ENCODE data around the gene ANKRD34A.

The ANKRD34A gene

GRCh38 chr1:145977486-145978470 lies 13.4 kb upstream of the ANKRD34A start:
- peak; percentile 85 for DNase-seq (ENCODE audit: low read depth)
- no peak overlapping the region for H3K4me3 ChIP-seq (ENCODE audit: low read length)
- peak; percentile 94 for TF ChIP-seq CTCF (conservative IDR thresholded peaks at IDR 0.05; ENCODE audit: low read length)

- H3K4me3 ChIP-seq (ENCODE audit: low read length) = no peak overlapping the region
- no peak for TF ChIP-seq CTCF (conservative IDR thresholded peaks at IDR 0.05; ENCODE audit: low read length)
- no peak for DNase-seq (ENCODE audit: low read depth)
These were observed 12.6 kb upstream of the ANKRD34A start for GRCh38 chr1:145977016-145977415.

- DNase-seq (ENCODE audit: low read depth) = no peak
- no peak for TF ChIP-seq CTCF (conservative IDR thresholded peaks at IDR 0.05; ENCODE audit: low read length)
- no peak overlapping the region for H3K4me3 ChIP-seq (ENCODE audit: low read length)
These were observed 10.8 kb upstream of the ANKRD34A start for GRCh38 chr1:145975216-145975615.

- no peak for TF ChIP-seq CTCF (conservative IDR thresholded peaks at IDR 0.05; ENCODE audit: low read length)
- no peak for DNase-seq (ENCODE audit: low read depth)
- H3K4me3 ChIP-seq (ENCODE audit: low read length) = no peak overlapping the region
These were observed 10.3 kb upstream of the ANKRD34A start for GRCh38 chr1:145974721-145975120.

GRCh38 chr1:145972580-145972979 lies 8.2 kb upstream of the ANKRD34A start:
- no peak for DNase-seq (ENCODE audit: low read depth)
- no peak for TF ChIP-seq CTCF (conservative IDR thresholded peaks at IDR 0.05; ENCODE audit: low read length)
- H3K4me3 ChIP-seq (ENCODE audit: low read length) = no peak overlapping the region

GRCh38 chr1:145967288-145967687 lies 2.9 kb upstream of the ANKRD34A start:
- H3K4me3 ChIP-seq (ENCODE audit: low read length) = no peak overlapping the region
- no peak for TF ChIP-seq CTCF (conservative IDR thresholded peaks at IDR 0.05; ENCODE audit: low read length)
- DNase-seq (ENCODE audit: low read depth) = no peak
